Right renal cortex interstitium (tissue), 3 donors: ENCODE data around the gene CDRT15L2. TPM values are rescaled to one million over a fixed set of nuclear protein-coding genes. Genes with fewer than 3 reads are reported as not detected.
"Not testable (repeated sequence)": the region's sequence is repeated elsewhere in the genome, so short reads cannot be mapped to it uniquely, and the experiment has no call there.

Source experiments
- DNase-seq, 3 donors: peaks; one replicate each; pipeline ENCODE4 v3.0.0-alpha.2; 2013; ENCODE audit warnings: low read depth in 3 of 3, low spot score in 2 of 3
- polyA plus RNA-seq, 3 donors: library from polyadenylated mRNA; unstranded; fragments of 120-200 nt; gene quantifications; one replicate each; pipeline ENCODE4 v1.2.1, GENCODE V29; 2013; ENCODE audit not compliant: insufficient read length in 3 of 3

The CDRT15L2 gene
- polyA plus RNA-seq, 3 donors, result not detected

- not testable (repeated sequence) for DNase-seq
Measured at GRCh38 chr17:20571653-20572052, 7.9 kb upstream of the CDRT15L2 start.

GRCh38 chr17:20573216-20573615 lies 6.3 kb upstream of the CDRT15L2 start:
- not testable (repeated sequence) for DNase-seq

GRCh38 chr17:20575071-20575470 lies 4.5 kb upstream of the CDRT15L2 start:
- not testable (repeated sequence) for DNase-seq

- DNase-seq, result not testable (repeated sequence)
Measured at GRCh38 chr17:20583891-20584577, 4.5 kb downstream of the CDRT15L2 start.

GRCh38 chr17:20588744-20589453 lies 9.4 kb downstream of the CDRT15L2 start:
- peak in 1 of 3 donors; percentile 3 for DNase-seq

- DNase-seq, result not testable (repeated sequence)
Measured at GRCh38 chr17:20589454-20589810, 9.9 kb downstream of the CDRT15L2 start.

GRCh38 chr17:20591040-20591439 lies 11.5 kb downstream of the CDRT15L2 start:
- not testable (repeated sequence) for DNase-seq

GRCh38 chr17:20605568-20605967 lies 26.0 kb downstream of the CDRT15L2 start:
- not testable (repeated sequence) for DNase-seq

- DNase-seq, result not testable (repeated sequence)
Measured at GRCh38 chr17:20609490-20609889, 30.0 kb downstream of the CDRT15L2 start.

- no peak for DNase-seq
Measured at GRCh38 chr17:20611309-20611708, 31.8 kb downstream of the CDRT15L2 start.

- DNase-seq, result no peak
Measured at GRCh38 chr17:20612635-20613034, 33.1 kb downstream of the CDRT15L2 start.

- DNase-seq, result no peak
Measured at GRCh38 chr17:20613248-20613647, 33.7 kb downstream of the CDRT15L2 start.

- no peak for DNase-seq
Measured at GRCh38 chr17:20613905-20614304, 34.4 kb downstream of the CDRT15L2 start.

- not testable (repeated sequence) for DNase-seq
Measured at GRCh38 chr17:20615461-20615860, 35.9 kb downstream of the CDRT15L2 start.

Other genes starting within 250 kb of the CDRT15L2 start
- gene LGALS9B, start 112.2 kb upstream of the CDRT15L2 start, polyA plus RNA-seq, result not detected